Hematopoietic multipotent progenitor cell treated with erythropoietin and hydrocortisone succinate and interleukin-3 and kit ligand, for 17 days (in vitro differentiated cells): ENCODE measurements around the gene ACOXL.

Experiments used
- DNase-seq: peaks from one replicate; pipeline ENCODE4 v3.0.0-alpha.2; 2015; ENCODE audit warnings: low spot score

Gene ACOXL

DNA sequence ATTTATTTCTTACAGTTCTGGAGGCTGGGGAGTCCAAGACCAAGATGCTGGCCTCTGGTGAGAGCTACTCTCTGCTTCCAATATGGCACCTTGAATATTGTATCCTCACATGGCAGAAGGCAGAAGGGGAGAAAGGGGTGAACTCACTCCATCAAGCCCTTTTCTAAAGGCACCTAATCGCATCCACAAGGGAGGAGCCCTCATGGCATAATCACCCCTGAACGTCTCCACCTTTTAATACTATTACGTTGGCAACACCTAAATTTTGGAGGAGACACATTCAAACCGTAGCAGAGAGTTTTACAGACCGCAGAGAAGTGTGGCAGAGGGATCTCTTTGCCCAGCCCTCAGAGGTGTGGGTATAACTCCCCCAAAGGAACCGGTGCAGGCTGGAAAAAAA, 245.8 kb downstream of the ACOXL start:
- no peak for DNase-seq

DNA sequence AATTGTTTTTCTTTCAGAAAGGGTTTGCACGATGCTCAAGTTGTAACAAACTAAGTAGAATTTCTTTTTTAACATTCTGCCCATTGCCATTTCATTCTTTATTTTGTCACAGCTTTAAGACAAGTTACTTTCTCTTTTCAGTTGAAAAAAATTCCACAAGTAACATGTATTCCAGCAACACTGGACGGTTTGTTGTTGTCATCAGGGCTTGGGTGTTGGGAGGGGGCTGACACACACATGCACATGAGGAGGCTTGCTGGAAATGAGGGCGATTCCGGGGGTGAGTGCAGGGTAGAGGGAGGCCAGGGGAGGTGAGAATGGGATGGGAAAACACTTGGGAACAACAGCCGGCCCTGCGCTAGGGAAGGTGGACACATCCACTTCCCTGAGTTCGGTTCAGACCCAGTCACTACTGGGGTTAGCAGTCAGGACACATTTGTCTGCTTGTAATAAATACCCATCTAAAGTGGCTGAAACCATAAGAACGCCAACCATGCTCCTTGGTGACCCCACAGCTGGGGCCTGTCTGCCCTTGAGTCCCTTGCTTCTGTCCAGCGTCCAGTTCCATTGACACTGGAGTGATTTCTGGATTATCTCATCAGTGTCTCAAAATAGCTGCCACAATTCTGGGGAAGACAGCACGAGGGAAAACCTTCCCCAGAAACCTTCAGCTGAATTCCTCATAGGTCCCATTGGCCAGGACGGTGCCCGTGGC, 246.5 kb downstream of the ACOXL start:
- DNase-seq: no peak

DNA sequence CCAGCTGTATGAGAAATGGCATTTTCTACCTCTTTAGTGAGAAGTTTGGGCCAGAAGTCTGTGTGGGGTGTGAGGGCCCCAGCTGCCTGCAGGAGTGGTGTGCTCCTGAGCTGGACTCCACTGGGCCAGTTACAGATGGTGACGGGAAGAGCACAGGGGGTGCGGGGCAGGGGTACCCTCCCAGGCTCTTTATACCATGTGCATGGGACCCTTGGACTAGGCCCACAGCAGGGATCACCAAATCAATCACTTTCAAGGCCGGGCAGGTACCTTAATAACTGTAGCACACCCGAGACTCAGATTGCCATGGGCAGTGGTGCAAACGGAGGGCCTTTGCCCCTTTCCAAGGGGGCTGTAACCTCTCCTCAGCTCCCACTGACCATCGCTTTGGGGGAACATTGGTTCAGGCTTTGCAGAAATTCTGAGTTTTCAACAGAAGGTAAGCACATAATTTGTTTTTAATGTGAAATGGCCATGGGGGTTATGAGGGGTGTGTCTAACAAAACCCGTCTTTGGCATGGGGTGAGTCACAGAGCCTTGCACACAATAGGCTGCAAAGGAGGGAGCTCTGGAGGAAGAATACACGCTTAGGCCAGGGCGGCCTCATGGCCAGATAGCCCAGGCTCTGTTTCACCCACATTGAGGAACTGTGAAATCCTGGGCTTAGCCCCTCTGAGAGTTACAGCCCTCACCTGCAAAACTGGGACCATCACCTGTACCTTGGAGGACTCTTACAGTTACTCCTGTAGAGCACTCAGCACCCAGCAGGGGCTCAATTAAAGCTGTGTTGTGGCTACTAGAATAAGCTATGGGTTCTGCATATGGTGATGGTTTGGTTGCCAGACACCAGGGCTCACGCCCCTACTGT, 247.3 kb downstream of the ACOXL start:
- DNase-seq: no peak

- DNase-seq: no peak
Observed at GRCh38 chr2:110980339-110981062, 248.1 kb downstream of the ACOXL start.

DNA sequence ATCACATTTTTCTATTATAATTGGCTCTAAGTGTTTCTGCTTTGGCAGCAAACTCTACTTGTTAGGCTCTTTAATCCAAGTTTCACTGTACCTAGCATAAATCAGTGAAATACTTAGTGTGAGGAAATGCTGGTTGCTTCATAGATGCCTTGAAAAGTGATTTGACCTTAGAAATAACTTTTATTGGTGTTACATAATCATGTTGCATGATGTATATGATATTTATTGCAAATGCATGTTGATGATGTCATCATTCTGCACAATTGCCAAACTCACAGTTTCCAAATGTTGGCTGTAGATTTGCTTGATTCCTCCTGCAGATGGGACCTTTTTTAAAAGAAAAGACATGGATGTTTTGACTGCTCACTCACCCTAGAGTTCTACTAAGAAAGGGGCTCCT, 250.8 kb downstream of the ACOXL start:
- no peak for DNase-seq

DNA sequence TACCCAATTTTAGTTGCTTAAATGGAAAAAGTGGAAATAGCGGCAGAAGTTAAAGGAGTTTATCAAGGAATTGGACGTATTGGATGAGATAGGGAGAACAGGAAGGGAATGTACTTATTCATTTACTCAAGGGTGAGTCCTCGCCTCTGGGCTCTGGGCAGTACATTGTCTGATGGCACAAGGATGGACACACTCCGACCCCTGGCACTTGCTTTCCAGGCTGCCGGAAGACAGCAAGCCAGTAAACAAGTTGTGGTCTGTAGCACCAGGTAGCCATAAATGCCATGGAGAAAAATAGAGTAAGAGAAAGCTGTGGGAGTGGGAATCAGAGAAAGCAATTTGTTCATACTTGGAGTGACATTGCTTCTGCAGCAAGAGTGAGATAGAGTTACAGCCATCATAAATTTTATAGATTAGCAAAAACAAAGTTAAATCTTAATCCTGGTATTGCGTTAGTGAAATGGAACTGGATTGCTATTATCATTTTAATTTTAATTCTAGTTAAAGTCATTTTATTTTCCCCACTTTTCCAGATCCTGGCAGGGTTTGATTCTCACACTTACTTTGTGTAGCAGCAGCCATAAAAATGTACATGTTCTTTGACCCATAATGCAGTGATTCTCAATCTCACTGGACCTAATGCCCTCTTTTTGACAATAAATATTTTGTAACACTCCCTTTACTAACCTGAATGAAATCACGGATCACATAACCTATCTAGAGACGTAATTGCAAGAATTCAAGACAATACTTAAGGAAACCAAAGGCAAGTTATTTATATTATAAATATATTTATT, 252.5 kb downstream of the ACOXL start:
- DNase-seq: no peak

DNA sequence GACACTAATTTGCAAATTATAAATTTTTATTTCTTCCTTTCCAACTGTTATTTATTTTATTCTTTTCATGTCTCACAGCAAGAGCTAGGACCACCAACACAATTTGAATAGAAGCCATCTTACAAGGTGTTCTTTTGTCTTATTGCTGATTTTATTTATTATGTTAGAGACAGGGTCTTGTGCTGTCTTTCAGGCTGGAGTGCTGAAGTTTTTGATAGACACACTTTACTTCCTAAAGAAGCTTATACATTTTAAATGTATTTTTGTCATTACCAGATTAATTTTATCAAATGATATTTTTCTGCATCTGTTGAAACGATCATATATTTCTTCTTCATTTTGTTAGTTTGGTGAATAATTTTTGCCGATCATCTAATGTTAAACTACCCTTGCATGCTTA, 258.1 kb downstream of the ACOXL start:
- no peak for DNase-seq

- no peak for DNase-seq
Observed at GRCh38 chr2:110991911-110992310, 259.5 kb downstream of the ACOXL start.

GRCh38 chr2:110992886-110993285, 260.5 kb downstream of the ACOXL start:
- DNase-seq: no peak

DNA sequence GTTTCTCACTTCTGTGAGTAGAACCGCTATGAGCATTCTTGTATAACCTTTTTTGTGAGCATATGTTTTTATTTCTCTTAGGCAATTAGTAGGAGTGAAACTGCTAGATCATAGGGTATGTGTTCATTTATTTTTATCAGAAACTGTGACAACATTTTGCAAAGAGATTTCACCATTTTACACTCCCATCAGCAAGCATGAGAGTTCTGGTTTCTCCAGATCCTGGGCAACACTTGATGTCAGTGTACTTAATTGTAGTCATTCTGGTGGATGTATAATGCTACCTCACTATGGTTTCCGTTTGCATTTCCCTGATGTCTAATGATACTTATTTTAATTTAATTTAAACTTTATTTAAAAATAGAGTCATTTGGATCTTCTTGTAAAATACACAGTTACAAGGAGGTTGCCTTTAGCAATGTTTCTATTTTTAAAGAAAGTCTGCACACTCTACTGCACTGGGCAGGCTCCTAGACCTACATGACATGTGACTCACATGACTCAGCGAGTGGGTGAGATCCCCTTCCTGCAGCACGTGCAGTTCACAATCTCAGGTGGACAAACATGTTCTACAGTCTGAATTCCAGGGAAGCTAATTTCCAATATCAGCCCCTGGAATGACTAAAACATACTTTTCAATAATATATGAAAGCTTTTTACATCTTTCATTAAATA, 261.3 kb downstream of the ACOXL start:
- DNase-seq: no peak

- no peak for DNase-seq
Observed at GRCh38 chr2:110994250-110994961, 262.0 kb downstream of the ACOXL start.

DNA sequence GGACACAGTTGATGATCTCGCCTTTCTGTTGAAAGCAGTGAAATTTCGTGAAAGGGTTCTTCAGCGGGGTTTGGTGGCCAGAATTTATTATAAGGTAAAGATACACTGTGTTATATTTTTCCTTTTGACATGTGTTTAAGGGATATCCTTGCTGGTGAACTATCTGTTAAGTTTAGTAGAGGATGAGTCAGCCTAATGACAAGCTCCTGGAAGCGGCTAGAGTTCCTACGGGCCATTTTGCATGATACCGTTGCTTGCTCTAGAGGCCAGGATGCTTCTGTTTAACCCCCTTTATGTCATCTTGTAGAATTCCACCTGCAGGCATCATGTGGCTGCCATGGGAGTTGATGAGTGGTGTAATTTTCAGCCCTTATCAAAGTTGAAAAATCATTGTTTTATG, 263.5 kb downstream of the ACOXL start:
- DNase-seq: no peak

- DNase-seq: no peak
Observed at GRCh38 chr2:110997331-110998045, 265.1 kb downstream of the ACOXL start.

GRCh38 chr2:110998311-110998710, 265.9 kb downstream of the ACOXL start:
- no peak for DNase-seq

- no peak for DNase-seq
Observed at GRCh38 chr2:110999626-111000025, 267.3 kb downstream of the ACOXL start.

DNA sequence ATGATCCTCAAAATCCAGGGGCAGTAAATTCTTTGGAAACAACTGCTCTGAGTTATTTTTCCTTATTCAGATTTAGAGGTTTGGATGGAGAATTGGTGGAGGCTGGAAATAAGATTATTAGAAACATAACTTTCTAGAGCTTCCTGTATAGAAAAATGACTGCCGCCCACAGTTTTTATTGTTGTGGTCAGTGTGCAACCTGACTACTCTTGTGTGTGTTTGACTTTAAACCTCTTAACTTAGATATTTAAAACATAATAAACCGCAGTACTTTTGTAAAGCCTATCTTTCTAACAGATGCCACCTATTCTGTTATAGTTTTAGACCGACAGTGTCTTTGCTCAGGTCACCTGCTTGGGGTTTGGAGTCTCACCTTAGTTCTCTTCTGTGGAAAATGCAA, 272.9 kb downstream of the ACOXL start:
- no peak for DNase-seq

GRCh38 chr2:111005821-111006220, 273.4 kb downstream of the ACOXL start:
- DNase-seq: no peak

- no peak for DNase-seq
Observed at GRCh38 chr2:111007757-111008688, 275.6 kb downstream of the ACOXL start.

GRCh38 chr2:111011218-111011617, 278.8 kb downstream of the ACOXL start:
- DNase-seq: no peak
